GM23248 (cell line): ENCODE measurements around the gene TRAK1.

Experiments used
- EZH2 ChIP-seq: fragments of 200-600 bp; sonication (generic); IDR thresholded peaks from 2 replicates; pipeline ENCODE4 v1.6.1; 2018; ENCODE audit warnings: antibody characterized with exemption, mild to moderate bottlenecking; ENCODE audit not compliant: insufficient read depth, poor library complexity, severe bottlenecking
- EZH2phosphoT487 ChIP-seq: fragments of 200-600 bp; sonication (generic); IDR thresholded peaks from 2 replicates; pipeline ENCODE4 v1.6.1; 2018; ENCODE audit warnings: antibody characterized with exemption, moderate library complexity, mild to moderate bottlenecking, low read depth; ENCODE audit not compliant: insufficient read depth

DNA sequence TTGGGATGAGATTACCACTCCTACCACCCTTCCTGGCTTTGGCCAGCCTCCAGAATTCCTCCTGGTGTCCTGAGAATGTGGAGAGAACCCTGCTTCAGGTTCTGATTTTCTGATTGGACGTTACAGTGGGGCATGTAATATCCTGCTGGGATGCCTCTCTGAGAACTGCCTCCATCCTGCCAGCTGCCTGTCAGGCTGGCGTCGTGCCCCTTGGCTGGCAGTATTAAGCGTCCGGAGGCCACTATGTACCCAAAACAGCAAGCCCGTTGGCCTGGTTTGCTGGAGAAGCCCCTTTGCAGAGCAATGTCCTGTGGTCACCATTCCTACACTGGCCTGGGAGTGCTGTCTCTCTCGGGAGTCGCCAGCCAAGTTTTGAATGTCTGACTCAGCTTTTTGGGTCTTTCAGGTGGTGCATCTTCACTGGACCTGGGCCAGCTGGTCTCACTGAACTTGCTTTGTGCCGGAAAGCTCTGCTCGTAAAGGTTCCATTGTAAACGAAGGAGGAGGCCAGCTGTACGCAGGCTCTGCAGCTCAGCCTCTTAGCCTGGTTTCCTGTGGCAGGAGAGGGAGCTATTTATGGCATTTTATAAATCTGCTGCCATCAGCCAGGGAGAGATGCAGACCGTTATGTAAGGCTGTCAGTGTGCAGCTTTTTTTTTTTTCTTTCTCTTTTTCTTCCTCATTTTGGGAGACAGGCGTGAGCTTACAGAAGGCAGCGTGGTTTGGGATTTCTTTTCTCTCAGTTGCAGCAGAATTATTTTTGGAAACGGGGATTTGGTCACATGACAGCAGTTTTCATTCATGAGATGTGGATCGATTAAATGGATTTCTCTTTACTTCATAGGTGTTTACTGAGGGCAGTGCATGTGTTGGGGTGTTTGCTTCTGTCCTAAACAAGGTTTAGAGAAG, 19.0 kb upstream of the TRAK1 start:
- TF ChIP-seq EZH2 (no peak), EZH2phosphoT487 (no peak)
